Gastrocnemius medialis (tissue), 4 donors: ENCODE measurements around the gene ADAMTSL2.

ENCODE experiments used
- POLR2A ChIP-seq, 2 donors: fragments of 450-650 bp; IDR thresholded peaks; one replicate each; pipeline ENCODE4 v1.6.1; 2017; ENCODE audit warnings: antibody characterized with exemption in 2 of 2, mild to moderate bottlenecking in 2 of 2, moderate library complexity in 2 of 2
- TF ChIP-seq, protein P1 (sequence below), 5 experiments: fragments of 450-650 bp in 3 of 5; fragments of 200-600 bp in 2 of 5; sonication (generic) in 2 of 5; IDR thresholded peaks in 4 of 5; conservative IDR thresholded peaks in 1 of 5; 1 replicate in 4 of 5; 2 replicates in 1 of 5; pipeline ENCODE4 v1.5.1; 2016 to 2019; ENCODE audit warnings: antibody characterized with exemption in 5 of 5, mild to moderate bottlenecking in 3 of 5, moderate library complexity in 3 of 5

DNA sequence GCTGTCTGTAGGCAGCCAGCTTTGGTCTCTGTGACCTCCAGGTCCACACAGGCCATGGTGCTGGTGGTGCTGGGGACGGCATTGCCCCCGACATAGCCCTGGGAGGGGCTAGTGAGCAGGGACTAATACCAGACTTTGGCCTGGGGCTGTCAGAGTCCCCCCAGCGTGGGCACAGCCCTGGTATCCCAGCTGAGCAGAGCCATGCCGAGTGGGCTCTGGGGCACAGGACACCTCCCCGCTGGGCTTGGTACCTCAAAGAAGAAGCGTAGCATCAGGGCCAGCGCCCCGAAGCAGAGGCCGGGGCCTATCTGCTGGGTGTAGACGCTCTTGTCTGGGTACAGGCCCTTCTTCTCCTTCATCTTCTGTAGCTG lies 19.3 kb upstream of the ADAMTSL2 start:
- TF ChIP-seq, protein P1, sequence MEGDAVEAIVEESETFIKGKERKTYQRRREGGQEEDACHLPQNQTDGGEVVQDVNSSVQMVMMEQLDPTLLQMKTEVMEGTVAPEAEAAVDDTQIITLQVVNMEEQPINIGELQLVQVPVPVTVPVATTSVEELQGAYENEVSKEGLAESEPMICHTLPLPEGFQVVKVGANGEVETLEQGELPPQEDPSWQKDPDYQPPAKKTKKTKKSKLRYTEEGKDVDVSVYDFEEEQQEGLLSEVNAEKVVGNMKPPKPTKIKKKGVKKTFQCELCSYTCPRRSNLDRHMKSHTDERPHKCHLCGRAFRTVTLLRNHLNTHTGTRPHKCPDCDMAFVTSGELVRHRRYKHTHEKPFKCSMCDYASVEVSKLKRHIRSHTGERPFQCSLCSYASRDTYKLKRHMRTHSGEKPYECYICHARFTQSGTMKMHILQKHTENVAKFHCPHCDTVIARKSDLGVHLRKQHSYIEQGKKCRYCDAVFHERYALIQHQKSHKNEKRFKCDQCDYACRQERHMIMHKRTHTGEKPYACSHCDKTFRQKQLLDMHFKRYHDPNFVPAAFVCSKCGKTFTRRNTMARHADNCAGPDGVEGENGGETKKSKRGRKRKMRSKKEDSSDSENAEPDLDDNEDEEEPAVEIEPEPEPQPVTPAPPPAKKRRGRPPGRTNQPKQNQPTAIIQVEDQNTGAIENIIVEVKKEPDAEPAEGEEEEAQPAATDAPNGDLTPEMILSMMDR (IDR thresholded peaks at IDR 0.05 in 4 of 5, conservative IDR thresholded peaks at IDR 0.05 in 1 of 5), result no peak
- TF ChIP-seq POLR2A (IDR thresholded peaks at IDR 0.05), result no peak
